Right cardiac atrium (tissue), 5 donors: ENCODE results near the gene TNFRSF1A. TPM values are rescaled to one million over a fixed set of nuclear protein-coding genes. Genes with fewer than 3 reads are reported as not detected.
A peak's percentile ranks its signal among the peaks of the same experiment; 100 is the strongest.

ENCODE experiments used
- ATAC-seq, 2 donors: fragments of 200-7000 bp; cut with Tn5 transposase; one replicate each; pipeline versions ENCODE4 v1.8.0 to v1.9.1; 2020; ENCODE audit warnings: moderate library complexity in 2 of 2, mild to moderate bottlenecking in 1 of 2
- DNase-seq, 3 donors: peaks; one replicate each; pipeline ENCODE4 v3.0.0-alpha.2; 2020
- H3K27ac ChIP-seq: one replicate; pipeline ENCODE4 v1.5.1; 2013; ENCODE audit warnings: mild to moderate bottlenecking, low read length, control low read depth, moderate library complexity
- H3K27me3 ChIP-seq: one replicate; pipeline ENCODE4 v1.6.1; 2013; ENCODE audit not compliant: control insufficient read depth, insufficient read depth
- H3K4me1 ChIP-seq: one replicate; pipeline ENCODE4 v1.6.1; 2013; ENCODE audit warnings: low read length; ENCODE audit not compliant: control insufficient read depth, insufficient read depth
- H3K4me3 ChIP-seq: one replicate; pipeline ENCODE4 v1.5.1; 2013; ENCODE audit warnings: low read length, control low read depth
- H3K9me3 ChIP-seq: one replicate; pipeline ENCODE4 v1.6.1; 2013; ENCODE audit warnings: low read length; ENCODE audit not compliant: control insufficient read depth
- WGBS: extraction: QIAGEN DNeasy Blood & Tissue Kit; methylation state at CpG from one replicate; pipeline ENCODE4 v1.1.7; 2013; 5-methylcytosine and 5-hydroxymethylcytosine counted together
- intact Hi-C, 4 donors: fragments of 100-400 bp; cut with DNase I; formaldehyde crosslinking; loops; one replicate each; pipeline versions ENCODE4 v1.11.0 to v1.14.0; 2022 to 2023
- polyA plus RNA-seq: library from polyadenylated mRNA; stranded (reverse); fragments of 200-250 nt; gene quantifications from one replicate; pipeline ENCODE4 v1.2.3, GENCODE V29; 2013
- total RNA-seq, 4 donors: library from RNA; stranded (reverse); fragmentation: NEBNext Ultra II Directional; extraction: Animal tissue kit (Norgen Biotek cat#: 25700); gene quantifications; one replicate each; pipeline ENCODE4 v1.2.1, GENCODE V29; 2021
- donor health status: healthy with polysubstance abuse.
- donor health status: DM: no; HTN: yes; CAD: no.
- donor health status: DM: no; HTN: no; CAD: no.
- donor health status: DM: no; HTN: yes; CAD: no; lungs with severe emphysema.
- donor health status: DM: yes; HTN: yes; CAD: no.

The TNFRSF1A gene
- total and polyA plus RNA-seq, 5 donors: 41.3 to 103 (median 75.0) TPM

DNA sequence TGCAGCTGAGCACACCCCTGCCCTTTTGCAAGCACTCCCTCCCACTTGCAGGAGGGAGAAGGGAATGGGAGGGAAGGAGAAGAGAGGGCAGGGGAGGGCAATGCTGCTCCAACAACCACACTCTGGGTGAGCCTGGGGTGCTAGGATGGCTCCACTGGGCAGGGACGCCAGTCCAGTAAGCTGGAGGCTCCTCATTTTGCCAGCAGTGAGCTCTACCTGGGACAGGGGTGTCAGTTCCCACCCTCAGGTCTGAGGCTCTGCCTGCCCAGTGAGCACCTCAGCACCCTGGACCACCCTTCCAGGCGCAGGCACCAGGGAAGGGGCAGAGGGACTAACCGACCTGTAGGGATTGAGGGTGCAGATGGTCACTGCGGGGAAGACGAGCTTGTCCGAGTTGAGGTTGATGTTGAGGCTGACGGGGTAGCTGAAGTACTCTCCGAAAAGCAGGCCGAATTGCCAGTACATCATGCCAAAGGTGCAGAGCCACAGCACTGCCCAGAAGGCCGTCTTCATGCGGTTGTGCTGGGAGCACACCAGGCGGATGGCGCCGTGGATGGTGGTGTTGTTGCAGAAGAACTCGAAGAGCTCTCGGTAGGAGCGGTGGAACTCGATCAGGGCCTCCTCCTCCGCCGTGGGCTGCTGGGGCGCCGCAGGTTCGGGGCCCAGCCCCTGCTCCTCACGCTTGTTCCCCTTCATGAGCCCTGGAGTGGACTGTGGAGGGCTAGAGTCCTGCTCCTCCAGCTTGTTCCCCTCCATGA, 32.3 kb upstream of the TNFRSF1A start:
- H3K4me1 ChIP-seq: no peaks in the 10 kb centered on the region
- no peaks in the 10 kb centered on the region for H3K27me3 ChIP-seq
- no peaks in the 10 kb centered on the region for H3K9me3 ChIP-seq
- 91% methylated on average over 24 of the region's 24 CpGs for WGBS
- no peak overlapping the region for H3K4me3 ChIP-seq
- intact Hi-C loops: no loop called here
- H3K27ac ChIP-seq: no peak overlapping the region
- ATAC-seq: no peak
- peak in 1 of 3 donors; percentile 41 for DNase-seq

DNA sequence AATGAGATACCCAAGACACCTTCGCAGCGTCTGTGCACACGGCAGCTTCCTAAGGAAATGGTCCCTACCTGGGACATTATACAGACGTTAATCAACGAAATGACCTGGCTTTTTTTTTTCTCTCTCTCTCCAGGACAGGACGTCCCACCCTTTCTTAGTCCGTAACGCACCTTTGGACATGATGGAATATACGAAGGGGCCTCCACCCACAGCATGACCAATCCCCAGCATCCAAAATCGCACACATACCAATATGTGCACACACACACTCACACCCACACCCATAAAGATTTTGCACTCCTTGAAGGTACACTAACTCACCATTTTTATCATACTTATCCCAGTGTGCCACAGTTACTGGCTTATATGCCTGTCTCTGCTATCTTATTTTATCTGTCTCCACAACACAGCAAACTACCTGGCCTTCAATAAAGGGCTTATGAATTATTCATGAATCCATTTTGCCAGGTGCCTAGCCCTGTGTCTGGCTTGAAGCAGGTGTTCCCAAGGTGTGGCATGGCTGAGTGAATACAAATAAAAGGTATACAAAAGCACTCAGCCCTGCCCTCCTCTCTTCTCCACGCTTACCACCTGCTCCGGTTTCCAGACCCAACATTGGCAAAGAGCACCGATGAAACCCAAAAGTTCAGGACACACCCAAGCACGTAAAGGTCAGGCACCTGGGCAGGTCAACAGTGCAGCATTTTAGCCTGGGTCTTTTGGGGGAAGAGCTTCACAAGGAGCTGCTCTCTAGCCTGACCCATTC, 31.3 kb upstream of the TNFRSF1A start:
- no peak overlapping the region for H3K27ac ChIP-seq
- H3K4me3 ChIP-seq: no peak overlapping the region
- H3K27me3 ChIP-seq: no peaks in the 10 kb centered on the region
- ATAC-seq (no peak), DNase-seq (peak in 1 of 3 donors; percentile 17)
- H3K9me3 ChIP-seq: no peaks in the 10 kb centered on the region
- 83% methylated on average over 14 of the region's 14 CpGs for WGBS
- H3K4me1 ChIP-seq: no peaks in the 10 kb centered on the region
- intact Hi-C loops: no loop called here

DNA sequence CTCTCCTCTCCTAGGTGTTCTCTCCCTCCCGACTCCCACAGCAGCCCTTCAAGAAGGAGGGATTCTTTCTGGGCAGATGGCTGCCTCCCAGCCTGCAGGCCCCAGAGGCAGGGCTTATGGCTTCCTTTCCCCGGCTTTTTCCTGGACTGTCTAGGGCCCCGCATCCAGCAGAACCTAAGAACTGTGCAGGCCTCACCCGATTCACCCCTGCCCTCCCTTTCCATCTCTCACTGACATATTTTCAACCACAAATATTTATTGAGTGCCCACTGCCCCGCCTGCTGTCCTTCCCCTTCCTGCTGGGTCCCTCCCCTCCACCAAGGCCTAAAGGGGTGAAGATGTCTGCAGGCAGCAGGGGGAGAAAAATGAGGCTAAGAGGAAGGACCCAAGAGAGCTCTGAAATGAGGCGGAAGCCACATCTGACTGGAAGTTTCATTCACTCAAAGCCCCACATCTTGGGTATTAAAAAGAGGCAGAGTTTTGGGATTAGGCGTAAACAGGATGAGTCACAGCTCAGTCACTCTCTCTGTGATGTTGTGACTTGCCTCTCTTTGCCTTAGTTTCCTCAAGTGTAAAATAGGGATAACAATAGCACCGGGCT, 30.6 kb upstream of the TNFRSF1A start:
- Histone ChIP-seq H3K9me3 (no peaks in the 10 kb centered on the region), H3K4me3 (no peak overlapping the region), H3K4me1 (no peaks in the 10 kb centered on the region), H3K27me3 (no peaks in the 10 kb centered on the region), H3K27ac (peak overlapping the region; percentile 21)
- intact Hi-C loops: no loop called here
- DNase-seq (peak in 2 of 3 donors; percentile 52 to 63), ATAC-seq (peak in 1 of 2 donors; percentile 2)
- 52% methylated on average over 8 of the region's 8 CpGs for WGBS

DNA sequence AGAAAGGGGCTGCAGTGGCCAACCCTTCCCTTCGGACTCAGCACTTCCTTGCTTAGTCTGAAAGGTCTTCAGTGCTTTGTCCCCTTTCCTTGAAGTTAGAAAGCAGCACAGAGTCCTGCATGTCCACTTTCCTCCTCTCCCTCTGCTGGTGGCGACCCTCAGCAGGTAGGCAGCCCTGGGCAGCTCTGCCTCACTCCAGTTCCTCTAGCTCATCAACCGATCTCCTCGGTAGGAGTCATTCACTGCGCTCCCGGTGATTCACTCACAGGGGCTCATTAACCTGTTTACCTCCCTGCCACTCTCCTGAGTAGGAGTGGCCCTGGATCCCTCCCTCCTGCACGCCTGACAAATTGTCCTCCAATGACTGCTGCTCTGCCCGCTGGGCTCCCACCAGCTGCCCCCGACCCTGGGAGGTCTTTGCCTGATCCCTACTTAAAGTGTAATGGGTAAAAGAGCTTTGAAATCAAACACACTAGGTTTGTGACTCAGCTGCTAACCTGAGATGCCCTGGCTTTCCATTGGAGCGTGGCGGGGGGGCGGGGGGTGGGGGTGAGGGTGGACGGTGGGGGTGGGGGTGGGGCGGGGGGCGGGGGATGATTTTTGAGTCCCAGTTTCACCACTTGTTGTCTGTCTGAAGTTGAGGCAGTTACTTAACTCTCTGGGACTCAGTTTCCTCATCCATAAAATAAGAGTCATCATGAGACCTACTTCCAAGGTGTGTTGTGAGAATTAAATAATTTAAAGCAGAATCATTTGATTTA, 29.3 kb upstream of the TNFRSF1A start:
- Histone ChIP-seq H3K9me3 (no peaks in the 10 kb centered on the region), H3K27me3 (no peaks in the 10 kb centered on the region), H3K4me3 (no peak overlapping the region), H3K4me1 (no peaks in the 10 kb centered on the region), H3K27ac (no peak overlapping the region)
- WGBS: 58% methylated on average over 15 of the region's 15 CpGs
- intact Hi-C loops: no loop called here
- peak in 1 of 3 donors; percentile 21 for DNase-seq
- ATAC-seq: no peak

DNA sequence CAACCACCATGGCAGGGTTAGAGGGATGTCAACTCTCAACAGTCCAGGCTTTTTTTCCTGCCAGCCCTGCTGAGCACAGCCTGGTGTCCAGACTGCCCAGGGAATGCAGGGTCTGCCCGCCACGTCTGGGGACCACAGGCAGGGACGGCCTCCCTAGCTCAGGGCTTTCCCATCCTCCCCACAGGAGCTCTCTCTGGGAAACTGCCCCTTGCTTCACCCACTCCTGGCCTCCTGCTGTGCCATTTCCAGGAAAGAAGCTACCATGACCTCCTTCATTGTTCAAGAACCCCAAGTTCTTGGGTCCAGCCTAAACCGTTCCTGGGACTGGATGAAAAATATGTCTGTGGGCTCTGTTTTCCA, 28.7 kb upstream of the TNFRSF1A start:
- intact Hi-C loops: no loop called here

DNA sequence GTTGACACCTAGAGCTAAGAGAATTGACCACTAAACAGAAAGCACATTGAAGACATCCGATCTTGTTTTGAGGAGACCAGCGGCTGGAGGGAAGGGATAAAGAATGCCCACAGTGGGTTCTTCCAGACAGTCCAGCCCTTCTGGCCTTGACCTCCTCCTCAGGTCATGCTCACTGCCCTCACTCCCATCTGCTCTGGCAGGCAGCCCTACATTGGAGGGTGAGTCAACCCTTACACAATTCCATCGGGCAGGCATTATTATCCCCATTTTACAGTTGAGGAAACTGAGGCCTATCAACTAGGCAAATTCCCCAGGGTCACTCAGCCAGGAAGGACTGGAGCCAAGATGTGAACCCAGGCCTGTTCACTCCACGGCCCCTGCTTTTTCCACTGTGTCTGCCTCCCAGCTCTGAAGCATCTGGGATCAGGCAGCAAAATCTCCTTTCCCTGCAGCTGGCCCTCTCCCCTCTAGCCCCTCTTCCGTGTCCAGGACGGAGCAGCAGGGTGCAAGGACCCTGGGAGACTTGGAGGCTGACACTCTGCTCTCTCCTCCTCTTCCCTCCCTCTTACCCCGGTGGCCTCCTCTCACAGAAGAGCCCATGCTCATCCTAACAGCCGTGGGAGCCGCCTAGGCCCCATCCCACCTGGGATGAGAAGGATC, 28.2 kb upstream of the TNFRSF1A start:
- Histone ChIP-seq H3K4me1 (no peaks in the 10 kb centered on the region), H3K27ac (no peak overlapping the region), H3K4me3 (no peak overlapping the region), H3K27me3 (no peaks in the 10 kb centered on the region), H3K9me3 (no peaks in the 10 kb centered on the region)
- DNase-seq: peak in 1 of 3 donors; percentile 11
- no peak for ATAC-seq
- intact Hi-C loops: no loop called here
- WGBS: 90% methylated on average over 9 of the region's 9 CpGs

More for the DNA sequence above, 28.7 kb upstream of the TNFRSF1A start:
- no peak overlapping the region for H3K27ac ChIP-seq
- H3K4me3 ChIP-seq: no peak overlapping the region
- 96% methylated on average over 4 of the region's 4 CpGs for WGBS
- ATAC-seq (no peak), DNase-seq (peak in 1 of 3 donors; percentile 28)
- H3K4me1 ChIP-seq: no peaks in the 10 kb centered on the region
- H3K27me3 ChIP-seq: no peaks in the 10 kb centered on the region
- no peaks in the 10 kb centered on the region for H3K9me3 ChIP-seq

DNA sequence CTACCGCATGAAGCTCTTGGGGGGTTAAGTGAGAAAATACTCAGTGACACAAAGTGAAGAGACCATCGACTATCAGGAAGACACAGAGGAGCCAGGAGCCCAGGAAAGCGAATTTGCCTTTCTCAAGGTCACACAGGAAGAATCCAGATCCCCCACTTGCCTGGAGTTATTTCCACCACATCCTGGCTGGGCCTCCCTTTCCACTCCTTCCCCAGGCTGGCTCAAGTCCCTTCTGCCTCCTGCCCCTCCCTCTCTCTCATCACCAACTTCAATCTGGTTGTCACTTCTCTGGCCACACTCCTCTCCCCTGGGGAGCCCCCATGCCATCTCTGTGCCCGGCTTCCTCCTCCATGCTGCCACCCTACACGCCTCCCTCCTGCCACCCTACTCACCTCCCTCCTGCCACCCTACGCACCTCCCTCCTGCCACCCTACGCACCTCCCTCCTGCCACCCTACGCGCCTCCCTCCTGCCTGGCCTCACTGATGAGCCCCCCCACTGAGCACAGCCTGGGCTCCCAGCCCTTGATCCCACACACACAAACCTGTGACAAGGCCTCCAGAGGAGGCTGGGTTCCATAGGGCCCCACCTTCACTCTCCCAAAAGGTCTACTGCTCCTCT, 27.1 kb upstream of the TNFRSF1A start:
- Histone ChIP-seq H3K27ac (no peak overlapping the region), H3K4me1 (no peaks in the 10 kb centered on the region), H3K4me3 (no peak overlapping the region), H3K27me3 (no peaks in the 10 kb centered on the region), H3K9me3 (no peaks in the 10 kb centered on the region)
- ATAC-seq: no peak
- peak in 1 of 3 donors; percentile 35 for DNase-seq
- 80% methylated on average over 9 of the region's 9 CpGs for WGBS
- intact Hi-C loops: no loop called here

DNA sequence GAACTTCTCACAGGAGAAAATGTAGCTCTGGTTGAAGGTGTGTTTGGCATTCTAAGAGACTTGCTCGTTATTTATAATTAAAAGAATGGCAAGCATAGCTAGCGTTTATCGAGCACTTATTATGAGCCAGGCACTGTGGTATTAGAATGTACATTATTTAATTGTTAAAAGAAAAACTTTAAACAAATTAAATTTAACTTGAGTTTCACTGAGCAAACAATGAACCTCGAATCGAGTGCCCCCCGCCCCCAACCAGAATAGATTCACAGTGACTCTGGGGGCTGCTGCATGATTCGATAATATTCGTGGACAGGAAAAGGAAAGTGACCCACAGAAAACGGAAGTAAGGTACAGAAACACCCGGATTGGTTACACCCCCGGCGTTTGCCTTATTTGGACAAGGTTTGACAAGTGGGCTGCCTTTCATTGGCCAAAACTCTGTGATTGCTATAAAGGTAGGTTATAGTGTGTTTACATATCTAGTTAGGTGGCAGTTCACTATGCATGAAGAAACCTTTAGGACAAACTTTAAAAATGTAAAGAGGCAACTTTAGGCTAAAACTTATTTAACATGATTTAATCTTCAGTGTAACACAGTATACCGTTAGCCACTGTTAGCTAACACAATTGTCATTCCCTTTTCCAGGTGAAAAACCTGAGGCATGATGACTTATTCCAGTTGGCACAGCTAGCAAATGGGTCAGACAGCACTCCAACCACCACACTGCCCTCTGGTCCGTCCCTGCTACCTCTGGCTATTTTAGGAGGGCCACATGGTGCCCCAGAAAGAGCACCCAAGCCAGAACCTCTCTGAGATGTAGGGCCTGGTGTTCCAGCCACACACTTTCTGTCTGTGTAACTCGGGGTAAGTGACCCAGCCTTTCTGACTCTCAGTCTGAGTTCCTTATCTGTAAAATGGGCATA, 26.4 kb upstream of the TNFRSF1A start:
- no peak for ATAC-seq
- 63% methylated on average over 15 of the region's 15 CpGs for WGBS

DNA sequence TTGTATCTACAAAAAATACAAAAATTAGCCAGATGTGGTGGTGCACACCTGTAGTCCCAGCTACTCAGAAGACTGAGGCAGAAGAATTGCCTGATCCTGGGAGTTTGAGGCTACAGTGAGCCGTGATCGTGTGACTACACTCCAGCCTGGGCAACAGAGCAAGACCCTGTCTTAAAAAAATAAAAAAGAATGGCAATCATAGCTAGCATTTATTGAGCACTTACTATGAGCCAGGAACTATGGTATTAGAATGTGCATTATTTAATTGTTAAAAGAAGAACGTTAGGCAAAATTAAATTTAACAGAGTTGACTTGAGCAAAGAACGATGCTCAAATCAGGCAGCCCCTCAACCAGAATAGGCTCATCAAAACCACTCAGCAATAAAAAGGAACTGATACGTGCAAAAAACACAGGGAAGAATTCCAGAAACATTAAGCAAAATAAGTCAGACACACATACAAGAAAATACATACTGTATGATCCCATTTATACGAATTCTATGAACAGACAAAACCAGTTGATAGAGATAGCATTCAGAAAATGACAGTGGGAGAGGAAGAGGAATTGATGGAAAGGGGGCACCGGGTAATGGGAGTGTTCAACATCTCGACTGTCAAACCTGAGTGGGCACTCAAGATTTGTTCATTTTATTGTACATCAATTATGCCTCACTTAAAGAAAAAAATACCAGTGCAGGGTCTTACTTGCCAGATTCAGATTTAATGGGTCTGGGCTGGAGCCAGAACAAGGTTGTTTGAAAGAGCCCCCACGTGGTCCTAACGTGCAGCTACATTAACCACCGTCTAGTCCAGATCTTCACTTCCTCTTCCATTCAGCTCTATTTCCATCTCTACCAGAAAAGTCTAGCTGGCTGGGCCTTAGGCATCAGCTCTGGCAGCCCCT, 25.4 kb upstream of the TNFRSF1A start:
- WGBS: 56% methylated on average over 11 of the region's 11 CpGs
- Histone ChIP-seq H3K27me3 (no peaks in the 10 kb centered on the region), H3K4me1 (no peaks in the 10 kb centered on the region), H3K27ac (no peak overlapping the region), H3K4me3 (no peak overlapping the region), H3K9me3 (no peaks in the 10 kb centered on the region)
- DNase-seq (peak in 1 of 3 donors; percentile 40), ATAC-seq (no peak)
- intact Hi-C loops: no loop called here

More for the DNA sequence above, 26.4 kb upstream of the TNFRSF1A start:
- H3K27ac ChIP-seq: peak overlapping the region; percentile 16
- DNase-seq: peak in 1 of 3 donors; percentile 46
- intact Hi-C loops: no loop called here
- H3K4me1 ChIP-seq: no peaks in the 10 kb centered on the region
- no peaks in the 10 kb centered on the region for H3K27me3 ChIP-seq
- H3K9me3 ChIP-seq: no peaks in the 10 kb centered on the region
- H3K4me3 ChIP-seq: no peak overlapping the region
